ENCODE results near the gene PLPP4. TPM values are rescaled to one million over a fixed set of nuclear protein-coding genes. Genes with fewer than 3 reads are reported as not detected.

The PLPP4 gene
- polyA plus RNA-seq, 1 donor from 2014 or later: 4.4 TPM

GRCh38 chr10:120543291-120543690, 86.3 kb downstream of the PLPP4 start:
- Histone ChIP-seq H4K20me1 (ENCODE audit: insufficient read depth) (no peaks in the 10 kb centered on the region), H3K27me3 (ENCODE audit: insufficient read depth, low read depth, low read length) (no peaks in the 10 kb centered on the region), H2AFZ (ENCODE audit: low read depth, low read length) (no peak overlapping the region), H3K36me3 (ENCODE audit: insufficient read depth, low read length) (no peaks in the 10 kb centered on the region), H3K4me2 (ENCODE audit: low read length) (no peak overlapping the region), H3K4me3 (ENCODE audit: low read length) (no peak overlapping the region), H3K9ac (ENCODE audit: low read length) (no peak overlapping the region), H3F3A (ENCODE audit: insufficient read depth, low read length, poor library complexity, severe bottlenecking) (no peaks in the 10 kb centered on the region), H3K9me2 (ENCODE audit: insufficient read depth, low read length) (no peaks in the 10 kb centered on the region), H3K79me2 (replicated peaks; ENCODE audit: insufficient read depth, low read length) (no peaks in the 10 kb centered on the region), H3K27ac (ENCODE audit: low read length) (no peak overlapping the region), H3K9me3 (ENCODE audit: low read length) (no peaks in the 10 kb centered on the region)
- TF ChIP-seq REST (IDR thresholded peaks at IDR 0.05; ENCODE audit: borderline replicate concordance) (no peak), MXI1 (conservative IDR thresholded peaks at IDR 0.05; ENCODE audit: poor library complexity, severe bottlenecking) (no peak), EZH2 (IDR thresholded peaks at IDR 0.05; ENCODE audit: borderline replicate concordance, insufficient read depth, low read length, poor library complexity, severe bottlenecking) (no peak), SMC3 (conservative IDR thresholded peaks at IDR 0.05; ENCODE audit: poor library complexity) (no peak), RAD21 (conservative IDR thresholded peaks at IDR 0.05) (no peak), CTCF (IDR thresholded peaks at IDR 0.05; ENCODE audit: poor library complexity, severe bottlenecking) (no peak), EP300 (conservative IDR thresholded peaks at IDR 0.05; ENCODE audit: poor library complexity, severe bottlenecking) (no peak), TAF1 (IDR thresholded peaks at IDR 0.05; ENCODE audit: low read depth) (no peak), POLR2AphosphoS5 (IDR thresholded peaks at IDR 0.05) (no peak)

GRCh38 chr10:120548210-120548609, 91.2 kb downstream of the PLPP4 start:
- Histone ChIP-seq H2AFZ (ENCODE audit: low read depth, low read length) (no peak overlapping the region), H3K79me2 (replicated peaks; ENCODE audit: insufficient read depth, low read length) (no peaks in the 10 kb centered on the region), H3K27me3 (ENCODE audit: insufficient read depth, low read depth, low read length) (no peaks in the 10 kb centered on the region), H3K4me2 (ENCODE audit: low read length) (no peak overlapping the region), H3K36me3 (ENCODE audit: insufficient read depth, low read length) (no peaks in the 10 kb centered on the region), H4K20me1 (ENCODE audit: insufficient read depth) (no peaks in the 10 kb centered on the region), H3K27ac (ENCODE audit: low read length) (no peak overlapping the region), H3K9me3 (ENCODE audit: low read length) (no peaks in the 10 kb centered on the region), H3K9ac (ENCODE audit: low read length) (no peak overlapping the region), H3F3A (ENCODE audit: insufficient read depth, low read length, poor library complexity, severe bottlenecking) (no peaks in the 10 kb centered on the region), H3K4me3 (ENCODE audit: low read length) (no peak overlapping the region), H3K9me2 (ENCODE audit: insufficient read depth, low read length) (no peaks in the 10 kb centered on the region)
- TF ChIP-seq TAF1 (IDR thresholded peaks at IDR 0.05; ENCODE audit: low read depth) (no peak), MXI1 (conservative IDR thresholded peaks at IDR 0.05; ENCODE audit: poor library complexity, severe bottlenecking) (no peak), RAD21 (conservative IDR thresholded peaks at IDR 0.05) (no peak), EZH2 (IDR thresholded peaks at IDR 0.05; ENCODE audit: borderline replicate concordance, insufficient read depth, low read length, poor library complexity, severe bottlenecking) (no peak), SMC3 (conservative IDR thresholded peaks at IDR 0.05; ENCODE audit: poor library complexity) (no peak), POLR2AphosphoS5 (IDR thresholded peaks at IDR 0.05) (no peak), EP300 (conservative IDR thresholded peaks at IDR 0.05; ENCODE audit: poor library complexity, severe bottlenecking) (no peak), REST (IDR thresholded peaks at IDR 0.05; ENCODE audit: borderline replicate concordance) (no peak), CTCF (IDR thresholded peaks at IDR 0.05; ENCODE audit: poor library complexity, severe bottlenecking) (no peak)

Data from neural cell (in vitro differentiated cells).